ENCODE results near the gene HNRNPR. TPM values are rescaled to one million over a fixed set of nuclear protein-coding genes. Genes with fewer than 3 reads are reported as not detected.

Gene HNRNPR
- total and polyA plus RNA-seq, 3 experiments from 2014 or later, result 184 to 201 (median 199) TPM

GRCh38 chr1:23370709-23371584 is 26.9 kb upstream of the HNRNPR start:
- Histone ChIP-seq H3K4me3 (ENCODE audit: low read length) (no peak overlapping the region), H3K36me3 (ENCODE audit: insufficient read depth, low read length) (no peaks in the 10 kb centered on the region), H3K27me3 (ENCODE audit: insufficient read depth, low read length, poor library complexity, severe bottlenecking) (no peaks in the 10 kb centered on the region), H3K4me1 (ENCODE audit: insufficient read depth, low read length) (peaks cover 25% of the 10 kb centered on the region), H3K27ac (ENCODE audit: low read depth, low read length) (peak overlapping the region; percentile 96), H3K9me3 (ENCODE audit: low read length) (no peaks in the 10 kb centered on the region)
- Mint-ChIP-seq H3K4me1 (peaks cover 30 to 34% (median 33%) of the 10 kb centered on the region in 3 donors), H3K9me3 (no peaks in the 10 kb centered on the region), H3K27me3 (peaks cover 0 to 5% of the 10 kb centered on the region in 2 donors), H3K4me3 (peak overlapping the region in 3 of 7 donors; percentile 69 to 98 (median 94)), H3K36me3 (peaks cover 3 to 23% (median 6%) of the 10 kb centered on the region in 3 donors), H3K27ac (peak overlapping the region in 1 of 8 donors; percentile 23)
- DNase-seq, result no peak
- ChIA-PET CTCF (interaction anchor here (1.9 kb wide), 1 partner anchor 27 kb away, joined by 4 read pairs; the partner anchor contains the start of gene HNRNPR), POLR2A (no interaction called here)

DNA sequence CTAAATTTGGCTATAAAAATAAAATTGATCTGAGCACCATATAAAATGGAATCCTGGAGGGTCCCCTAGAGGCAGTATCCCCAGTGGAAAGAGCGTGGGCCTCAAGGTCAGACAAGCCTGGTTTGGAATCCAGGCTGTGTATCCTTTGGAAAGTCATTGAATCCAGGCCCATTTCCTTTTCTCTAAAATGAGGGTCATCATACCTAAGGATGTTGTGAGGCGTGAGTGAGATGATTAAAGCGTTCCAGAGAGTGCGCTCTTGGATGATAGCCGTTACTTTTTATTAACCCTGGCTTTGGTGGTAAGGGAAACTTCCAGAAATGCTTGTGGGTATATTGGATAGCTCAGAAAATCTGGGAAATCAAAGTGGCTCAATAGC is 26.2 kb upstream of the HNRNPR start:
- no peaks in the 10 kb centered on the region for H3K9me3 Mint-ChIP-seq
- peaks cover 6 to 26% (median 9%) of the 10 kb centered on the region in 3 donors for H3K36me3 Mint-ChIP-seq
- H3K4me1 ChIP-seq (ENCODE audit: insufficient read depth, low read length), result peaks cover 25% of the 10 kb centered on the region
- H3K4me1 Mint-ChIP-seq, result peaks cover 32 to 36% (median 36%) of the 10 kb centered on the region in 3 donors
- ChIA-PET CTCF (interaction anchor here (1.9 kb wide), 1 partner anchor 26 kb away, joined by 4 read pairs; the partner anchor contains the start of gene HNRNPR), POLR2A (no interaction called here)
- H3K27ac ChIP-seq (ENCODE audit: low read depth, low read length), result peak overlapping the region; percentile 96
- DNase-seq, result no peak
- no peaks in the 10 kb centered on the region for H3K27me3 ChIP-seq (ENCODE audit: insufficient read depth, low read length, poor library complexity, severe bottlenecking)
- H3K27ac Mint-ChIP-seq, result peak overlapping the region in 7 of 8 donors; percentile 8 to 91 (median 44)
- no peak overlapping the region for H3K4me3 ChIP-seq (ENCODE audit: low read length)
- no peaks in the 10 kb centered on the region for H3K9me3 ChIP-seq (ENCODE audit: low read length)
- H3K27me3 Mint-ChIP-seq, result peaks cover 0 to 5% of the 10 kb centered on the region in 2 donors
- H3K4me3 Mint-ChIP-seq, result peak overlapping the region; percentile 94 to 99 (median 99)
- H3K36me3 ChIP-seq (ENCODE audit: insufficient read depth, low read length), result no peaks in the 10 kb centered on the region

DNA sequence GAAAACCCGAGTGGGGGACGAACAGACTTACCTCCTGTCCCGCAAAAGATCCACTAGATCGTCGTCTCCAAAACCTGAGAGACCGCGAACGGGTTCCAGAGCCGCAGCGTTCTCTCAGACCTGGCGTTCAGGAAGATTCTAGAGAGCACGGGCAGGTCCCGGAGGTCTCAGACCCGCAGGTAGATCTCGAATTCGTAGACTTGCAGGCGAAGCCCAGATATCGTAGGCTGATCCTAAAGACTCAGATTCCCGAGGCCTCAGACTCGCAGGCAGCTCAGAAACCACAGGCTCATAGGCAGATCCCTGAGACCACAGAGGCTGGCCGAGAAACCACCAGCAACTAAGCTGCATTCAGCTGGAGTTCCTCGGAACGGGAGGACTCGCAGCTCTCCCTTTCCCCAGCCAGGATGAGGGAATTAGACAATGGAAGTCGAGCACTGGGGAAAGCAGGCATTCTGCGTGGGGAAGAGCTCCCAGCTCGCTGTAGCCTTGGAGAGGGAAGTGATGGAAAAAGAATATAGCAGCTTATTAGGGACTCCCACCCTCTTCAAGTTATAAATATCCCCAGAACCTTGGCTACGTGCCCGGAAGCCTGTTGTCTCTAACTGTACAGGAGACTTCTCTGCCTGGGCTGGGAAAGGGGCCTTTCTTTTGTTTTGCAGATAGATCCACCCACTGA is 25.4 kb upstream of the HNRNPR start, which contains the start of gene ZNF436:
Gene ZNF436 (minus strand): TSS at position 502 of the 679 bp plus-strand sequence. CDS start 1,831 bp downstream, outside the sequence.
- Mint-ChIP-seq H3K9me3 (peaks cover 0 to 3% (median 0%) of the 10 kb centered on the region in 5 donors), H3K27ac (peak within 1 kb of the TSS; percentile 91 to 99 (median 98)), H3K36me3 (peaks cover 6 to 30% (median 13%) of the 10 kb centered on the region in 3 donors), H3K27me3 (peaks cover 0 to 3% of the 10 kb centered on the region in 2 donors), H3K4me1 (peaks cover 32 to 36% (median 36%) of the 10 kb centered on the region in 3 donors), H3K4me3 (peak within 1 kb of the TSS; percentile 94 to 99 (median 99))
- no peaks in the 10 kb centered on the region for H3K27me3 ChIP-seq (ENCODE audit: insufficient read depth, low read length, poor library complexity, severe bottlenecking)
- H3K27ac ChIP-seq (ENCODE audit: low read depth, low read length), result peak within 1 kb of the TSS; percentile 96
- peak within 1 kb of the TSS; percentile 100 for H3K4me3 ChIP-seq (ENCODE audit: low read length)
- H3K36me3 ChIP-seq (ENCODE audit: insufficient read depth, low read length), result no peaks in the 10 kb centered on the region
- ChIA-PET POLR2A (interaction anchor here (0.5 to 3.0 kb wide), 3 partner anchors 15 to 25 kb away, joined by 3 to 53 read pairs (median 5); partner anchors contain the start of gene HNRNPR), CTCF (interaction anchor here (1.9 kb wide), 1 partner anchor 25 kb away, joined by 4 read pairs; the partner anchor contains the start of gene HNRNPR)
- H3K4me1 ChIP-seq (ENCODE audit: insufficient read depth, low read length), result peaks cover 25% of the 10 kb centered on the region
- DNase-seq, result peak in 3 of 5 donors; percentile 10 to 54 (median 44)
- H3K9me3 ChIP-seq (ENCODE audit: low read length), result no peaks in the 10 kb centered on the region

DNA sequence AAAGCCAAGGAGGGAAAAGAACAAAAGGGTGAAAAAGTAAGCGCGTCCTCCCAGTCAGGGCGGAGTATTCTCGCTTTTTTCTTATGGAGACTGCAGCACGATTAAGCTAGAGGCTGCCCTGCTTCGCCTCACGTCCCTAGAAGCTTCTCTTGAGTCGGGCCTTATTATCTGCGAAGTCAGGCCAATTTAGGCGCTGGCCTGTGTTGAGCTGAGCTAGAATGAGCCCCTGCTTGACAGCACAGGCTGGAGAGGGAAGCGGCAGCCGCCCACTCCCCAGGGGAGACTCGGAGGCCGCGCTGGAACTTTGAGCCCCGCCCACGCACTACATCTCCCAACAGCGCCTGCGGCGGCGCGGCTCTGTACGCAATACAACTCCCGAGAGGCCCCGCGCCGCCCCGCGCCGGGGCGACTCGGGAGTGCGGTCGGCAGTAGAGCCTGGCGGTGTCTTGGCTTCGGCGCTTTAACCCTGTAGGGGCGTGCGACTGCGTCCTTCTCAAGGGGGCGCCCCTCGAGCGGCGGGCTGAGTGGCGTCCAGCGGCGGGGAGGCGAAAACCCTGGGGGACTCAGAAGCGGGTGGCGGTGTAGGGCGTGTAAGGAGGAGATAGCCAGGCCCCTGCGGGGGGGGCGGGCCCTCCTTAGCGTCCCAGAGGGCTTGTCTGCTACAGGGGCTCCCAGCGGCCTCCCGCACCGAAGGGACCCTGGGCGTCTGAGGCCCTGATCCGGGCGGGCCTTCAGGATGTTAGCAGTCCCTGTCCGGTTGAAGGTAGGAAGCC is 24.7 kb upstream of the HNRNPR start:
- peaks cover 5 to 33% (median 18%) of the 10 kb centered on the region in 3 donors for H3K36me3 Mint-ChIP-seq
- CTCF ChIA-PET, result interaction anchor here (0.8 to 1.0 kb wide), 3 partner anchors 24 to 171 kb away, joined by 4 read pairs; partner anchors contain the start of gene HNRNPR
- no peaks in the 10 kb centered on the region for H3K9me3 ChIP-seq (ENCODE audit: low read length)
- no peaks in the 10 kb centered on the region for H3K36me3 ChIP-seq (ENCODE audit: insufficient read depth, low read length)
- peaks cover 25% of the 10 kb centered on the region for H3K4me1 ChIP-seq (ENCODE audit: insufficient read depth, low read length)
- peaks cover 0 to 1% of the 10 kb centered on the region in 2 donors for H3K27me3 Mint-ChIP-seq
- no peaks in the 10 kb centered on the region for H3K27me3 ChIP-seq (ENCODE audit: insufficient read depth, low read length, poor library complexity, severe bottlenecking)
- POLR2A ChIA-PET, result interaction anchor here (0.9 to 3.0 kb wide), 6 partner anchors 24 to 375 kb away, joined by 3 to 53 read pairs (median 4); partner anchors contain the start of genes ELOA and HNRNPR
- peaks cover 0 to 6% (median under 1%) of the 10 kb centered on the region in 5 donors for H3K9me3 Mint-ChIP-seq
- H3K4me1 Mint-ChIP-seq, result peaks cover 32 to 36% (median 36%) of the 10 kb centered on the region in 3 donors
- DNase-seq, result peak; percentile 81 to 89 (median 82)
- peak overlapping the region; percentile 100 for H3K4me3 ChIP-seq (ENCODE audit: low read length)
- peak overlapping the region; percentile 96 for H3K27ac ChIP-seq (ENCODE audit: low read depth, low read length)
- H3K27ac Mint-ChIP-seq, result peak overlapping the region; percentile 91 to 99 (median 98)
- H3K4me3 Mint-ChIP-seq, result peak overlapping the region; percentile 94 to 99 (median 99)

GRCh38 chr1:23367791-23368561 is 23.9 kb upstream of the HNRNPR start:
- CTCF ChIA-PET, result interaction anchor here (0.8 to 1.0 kb wide), 3 partner anchors 23 to 172 kb away, joined by 4 read pairs; partner anchors contain the start of gene HNRNPR
- peaks cover under 1 to 13% (median 8%) of the 10 kb centered on the region in 5 donors for H3K9me3 Mint-ChIP-seq

DNA sequence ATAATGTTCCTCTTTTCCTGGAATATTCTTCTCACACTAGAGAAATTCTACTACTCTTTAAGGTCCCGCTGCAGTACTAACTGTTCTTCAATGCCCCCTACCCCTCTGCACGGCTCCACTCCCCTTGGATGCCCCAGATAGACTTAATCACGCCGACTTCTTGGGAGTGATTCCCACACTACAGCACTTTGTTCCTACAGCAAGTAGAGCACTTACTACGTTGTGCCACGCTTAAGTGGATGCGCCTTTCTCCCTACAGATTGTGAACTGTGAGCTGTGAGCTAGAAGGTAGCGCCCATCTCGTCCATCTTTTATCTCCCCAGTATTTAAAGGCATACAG is 23.3 kb upstream of the HNRNPR start:
- Histone ChIP-seq H3K4me1 (ENCODE audit: insufficient read depth, low read length) (peaks cover 25% of the 10 kb centered on the region), H3K9me3 (ENCODE audit: low read length) (peaks cover 9% of the 10 kb centered on the region), H3K36me3 (ENCODE audit: insufficient read depth, low read length) (peaks cover 6% of the 10 kb centered on the region), H3K27me3 (ENCODE audit: insufficient read depth, low read length, poor library complexity, severe bottlenecking) (no peaks in the 10 kb centered on the region), H3K27ac (ENCODE audit: low read depth, low read length) (peak overlapping the region; percentile 96), H3K4me3 (ENCODE audit: low read length) (peak overlapping the region; percentile 100)
- Mint-ChIP-seq H3K36me3 (peaks cover 12 to 39% (median 31%) of the 10 kb centered on the region in 3 donors), H3K27me3 (peaks cover 0 to 1% of the 10 kb centered on the region in 2 donors), H3K4me1 (peaks cover 32 to 36% (median 36%) of the 10 kb centered on the region in 3 donors), H3K27ac (peak overlapping the region; percentile 85 to 99 (median 97)), H3K4me3 (peak overlapping the region; percentile 94 to 99 (median 99)), H3K9me3 (peaks cover 6 to 18% (median 13%) of the 10 kb centered on the region in 5 donors)
- DNase-seq, result no peak
- POLR2A ChIA-PET, result interaction anchor here (0.6 to 3.0 kb wide), 3 partner anchors 23 to 1024 kb away, joined by 3 to 53 read pairs (median 6); partner anchors contain the start of gene HNRNPR
- CTCF ChIA-PET, result no interaction called here

More at GRCh38 chr1:23367791-23368561, 23.9 kb upstream of the HNRNPR start:
- Histone ChIP-seq H3K36me3 (ENCODE audit: insufficient read depth, low read length) (peaks cover under 1% of the 10 kb centered on the region), H3K27me3 (ENCODE audit: insufficient read depth, low read length, poor library complexity, severe bottlenecking) (no peaks in the 10 kb centered on the region), H3K4me1 (ENCODE audit: insufficient read depth, low read length) (peaks cover 25% of the 10 kb centered on the region), H3K9me3 (ENCODE audit: low read length) (peaks cover 4% of the 10 kb centered on the region), H3K27ac (ENCODE audit: low read depth, low read length) (peak overlapping the region; percentile 96), H3K4me3 (ENCODE audit: low read length) (peak overlapping the region; percentile 100)
- peak overlapping the region; percentile 94 to 99 (median 99) for H3K4me3 Mint-ChIP-seq
- DNase-seq, result peak; percentile 97 to 99 (median 97)
- POLR2A ChIA-PET, result interaction anchor here (0.6 to 3.0 kb wide), 8 partner anchors 23 to 1023 kb away, joined by 3 to 53 read pairs (median 4); partner anchors contain the start of genes ELOA and HNRNPR
- H3K4me1 Mint-ChIP-seq, result peaks cover 32 to 36% (median 36%) of the 10 kb centered on the region in 3 donors
- peaks cover 6 to 34% (median 25%) of the 10 kb centered on the region in 3 donors for H3K36me3 Mint-ChIP-seq
- H3K27me3 Mint-ChIP-seq, result peaks cover 0 to 1% of the 10 kb centered on the region in 2 donors
- peak overlapping the region; percentile 91 to 99 (median 98) for H3K27ac Mint-ChIP-seq
